Liver (tissue), 9 donors: ENCODE data around the gene TMEM139. TPM values are rescaled to one million over a fixed set of nuclear protein-coding genes. Genes with fewer than 3 reads are reported as not detected.
A peak's percentile ranks its signal among the peaks of the same experiment; 100 is the strongest.

Experiments used
- DNase-seq: peaks from one replicate; pipeline ENCODE4 v3.0.0-alpha.2; 2017; ENCODE audit warnings: low spot score
- H3K27ac ChIP-seq, 2 donors: one replicate each; pipeline ENCODE4 v1.7.0; 2013; ENCODE audit warnings: inconsistent platforms in 2 of 2, low read length in 2 of 2, control low read depth in 1 of 2, low read depth in 1 of 2, mild to moderate bottlenecking in 1 of 2
- H3K27me3 ChIP-seq, 4 donors: one replicate each; pipeline versions ENCODE4 v1.6.1 to v1.7.0; 2013; ENCODE audit warnings: low read length in 3 of 4, inconsistent platforms in 1 of 4, mild to moderate bottlenecking in 1 of 4, moderate library complexity in 1 of 4; ENCODE audit not compliant: control insufficient read depth in 4 of 4, insufficient read depth in 4 of 4
- H3K36me3 ChIP-seq, 4 donors: one replicate each; pipeline versions ENCODE4 v1.6.1 to v1.7.0; 2013; ENCODE audit warnings: low read length in 3 of 4, mild to moderate bottlenecking in 3 of 4, low read depth in 1 of 4, moderate library complexity in 1 of 4; ENCODE audit not compliant: control insufficient read depth in 4 of 4, insufficient read depth in 3 of 4
- H3K4me1 ChIP-seq, 4 donors: one replicate each; pipeline versions ENCODE4 v1.6.1 to v1.7.0; 2013; ENCODE audit warnings: low read length in 3 of 4, mild to moderate bottlenecking in 3 of 4, moderate library complexity in 1 of 4; ENCODE audit not compliant: control insufficient read depth in 4 of 4, insufficient read depth in 4 of 4
- H3K4me3 ChIP-seq, 3 donors: one replicate each; pipeline versions ENCODE4 v1.6.1 to v1.7.0; 2013; ENCODE audit warnings: low read length in 3 of 3, control low read depth in 1 of 3, low read depth in 1 of 3, mild to moderate bottlenecking in 1 of 3
- H3K9ac ChIP-seq, 2 donors: one replicate each; pipeline ENCODE4 v1.7.0; 2013; ENCODE audit warnings: low read length in 2 of 2, mild to moderate bottlenecking in 2 of 2, moderate library complexity in 2 of 2, control low read depth in 1 of 2, low read depth in 1 of 2
- H3K9me3 ChIP-seq, 4 donors: one replicate each; pipeline versions ENCODE4 v1.6.1 to v1.7.0; 2013; ENCODE audit warnings: low read length in 3 of 4; ENCODE audit not compliant: control insufficient read depth in 4 of 4
- ATF3 ChIP-seq: IDR thresholded peaks from 2 replicates; pipeline ENCODE4 v1.6.1; 2016; ENCODE audit warnings: antibody characterized with exemption
- CTCF ChIP-seq: fragments of 150-350 bp; IDR thresholded peaks from 2 replicates; pipeline ENCODE4 v1.5.1; 2017; ENCODE audit warnings: improper control_type of control experiment, low read depth, low read length; ENCODE audit not compliant: missing input control
- FOXA1 ChIP-seq: IDR thresholded peaks from 2 replicates; pipeline ENCODE4 v1.6.1; 2016; ENCODE audit warnings: antibody characterized with exemption
- FOXA2 ChIP-seq: IDR thresholded peaks from 2 replicates; pipeline ENCODE4 v1.6.1; 2016; ENCODE audit warnings: antibody characterized with exemption
- GABPA ChIP-seq, 2 donors: IDR thresholded peaks in 1 of 2; conservative IDR thresholded peaks in 1 of 2; 2 replicates each; pipeline ENCODE4 v1.6.1; 2016; ENCODE audit warnings: antibody characterized with exemption in 2 of 2, mild to moderate bottlenecking in 1 of 2, moderate library complexity in 1 of 2
- HNF4A ChIP-seq, 2 donors: conservative IDR thresholded peaks; 2 replicates each; pipeline ENCODE4 v1.6.1; 2016; ENCODE audit warnings: antibody characterized with exemption in 2 of 2, mild to moderate bottlenecking in 2 of 2
- HNF4G ChIP-seq: IDR thresholded peaks from 2 replicates; pipeline ENCODE4 v1.6.1; 2016; ENCODE audit warnings: antibody characterized with exemption
- NR2F2 ChIP-seq: IDR thresholded peaks from 2 replicates; pipeline ENCODE4 v1.6.1; 2016; ENCODE audit warnings: antibody characterized with exemption
- REST ChIP-seq: IDR thresholded peaks from 2 replicates; pipeline ENCODE4 v1.6.1; 2016; ENCODE audit warnings: antibody characterized with exemption, mild to moderate bottlenecking
- RXRA ChIP-seq, 2 donors: IDR thresholded peaks; 2 replicates each; pipeline ENCODE4 v1.6.1; 2017 to 2018; ENCODE audit warnings: antibody characterized with exemption in 2 of 2, mild to moderate bottlenecking in 1 of 2
- TAF1 ChIP-seq: conservative IDR thresholded peaks from 2 replicates; pipeline ENCODE4 v1.6.1; 2016; ENCODE audit warnings: antibody characterized with exemption, mild to moderate bottlenecking
- YY1 ChIP-seq: IDR thresholded peaks from 2 replicates; pipeline ENCODE4 v1.6.1; 2016; ENCODE audit warnings: antibody characterized with exemption, mild to moderate bottlenecking
- ZBTB33 ChIP-seq: IDR thresholded peaks from 2 replicates; pipeline ENCODE4 v1.6.1; 2016; ENCODE audit warnings: antibody characterized with exemption
- WGBS: extraction: QIAGEN DNeasy Blood & Tissue Kit; methylation state at CpG from one replicate; pipeline ENCODE4 v1.1.7; 2013; 5-methylcytosine and 5-hydroxymethylcytosine counted together
- polyA plus RNA-seq, 2 donors: library from polyadenylated mRNA; stranded (reverse) in 1 of 2; unstranded in 1 of 2; fragments of 200-250 nt in 1 of 2; fragments of >200 nt in 1 of 2; fragmentation: Nextera tagmentation in 1 of 2; extraction: Ambion mirVana in 1 of 2; gene quantifications; one replicate each; pipeline versions ENCODE4 v1.2.1 to v1.2.3, GENCODE V29; 2013 to 2015
- total RNA-seq, 2 donors: library from RNA; depleted of rRNA; stranded (reverse); fragments of >200 nt; gene quantifications; one replicate each; pipeline ENCODE4 v1.2.3, GENCODE V29; 2014
- donor health status: healthy.
- donor health status: healthy.
- donor health status: healthy.
- donor health status: healthy.
- donor health status: healthy.

TMEM139 gene
- total and polyA plus RNA-seq, 4 donors, result 3.0 to 8.6 (median 5.5) TPM

- Histone ChIP-seq H3K9ac (no peak overlapping the region), H3K4me3 (no peak overlapping the region), H3K4me1 (peaks cover 0 to 10% (median 8%) of the 10 kb centered on the region in 4 donors), H3K9me3 (no peaks in the 10 kb centered on the region), H3K36me3 (peaks cover 6 to 25% (median 19%) of the 10 kb centered on the region in 4 donors), H3K27ac (no peak overlapping the region), H3K27me3 (no peaks in the 10 kb centered on the region)
- WGBS, result 87% methylated on average over 2 of the region's 2 CpGs
- DNase-seq, result no peak
- TF ChIP-seq TAF1 (no peak), NR2F2 (peak; percentile 32)
These were observed 23.9 kb downstream of the TMEM139 start for GRCh38 chr7:143308632-143309031.

- Histone ChIP-seq H3K9me3 (no peaks in the 10 kb centered on the region), H3K27me3 (no peaks in the 10 kb centered on the region), H3K36me3 (no peaks in the 10 kb centered on the region), H3K4me1 (peaks cover 5 to 14% (median 11%) of the 10 kb centered on the region in 4 donors), H3K27ac (no peak overlapping the region), H3K4me3 (no peak overlapping the region), H3K9ac (no peak overlapping the region)
- TF ChIP-seq FOXA2 (no peak), RXRA (IDR thresholded peaks at IDR 0.05) (no peak), REST (no peak), ZBTB33 (no peak), ATF3 (no peak), YY1 (no peak), GABPA (IDR thresholded peaks at IDR 0.05 in 1 of 2, conservative IDR thresholded peaks at IDR 0.05 in 1 of 2) (no peak), CTCF (no peak), FOXA1 (no peak), HNF4A (conservative IDR thresholded peaks at IDR 0.05) (no peak), HNF4G (no peak), NR2F2 (no peak), TAF1 (no peak)
- DNase-seq, result no peak
These were observed 29.4 kb downstream of the TMEM139 start for GRCh38 chr7:143314127-143314526.
